Sigmoid colon (tissue), 7 donors: Measurements from ENCODE around the gene IPPK. TPM values are rescaled to one million over a fixed set of nuclear protein-coding genes. Genes with fewer than 3 reads are reported as not detected.

Experiments
- DNase-seq: peaks from one replicate; pipeline ENCODE4 v3.0.0-alpha.2; 2019
- H3K27ac ChIP-seq, 4 donors: fragments of 200-600 bp; sonication (generic); one replicate each; pipeline ENCODE4 v1.5.1; 2016 to 2019; ENCODE audit warnings: mild to moderate bottlenecking in 1 of 4
- H3K27me3 ChIP-seq, 3 donors: fragments of 200-600 bp; sonication (generic); one replicate each; pipeline ENCODE4 v1.5.1; 2019; ENCODE audit warnings: mild to moderate bottlenecking in 1 of 3
- H3K36me3 ChIP-seq, 4 donors: fragments of 200-600 bp; sonication (generic); one replicate each; pipeline ENCODE4 v1.5.1; 2016 to 2019
- H3K4me1 ChIP-seq, 4 donors: fragments of 200-600 bp; sonication (generic); one replicate each; pipeline ENCODE4 v1.5.1; 2017 to 2019
- H3K4me3 ChIP-seq, 4 donors: fragments of 200-600 bp; sonication (generic); one replicate each; pipeline ENCODE4 v1.5.1; 2017 to 2019; ENCODE audit warnings: mild to moderate bottlenecking in 2 of 4, moderate library complexity in 1 of 4
- H3K9me3 ChIP-seq, 4 donors: fragments of 200-600 bp in 3 of 4; sonication (generic) in 3 of 4; one replicate each; pipeline versions ENCODE4 v1.5.1 to v1.6.1; 2013 to 2019
- CTCF ChIP-seq, 4 experiments: fragments of 450-650 bp in 3 of 4; fragments of 200-600 bp in 1 of 4; IDR thresholded peaks; one replicate each; pipeline ENCODE4 v1.5.1; 2016 to 2019; ENCODE audit warnings: antibody characterized with exemption in 4 of 4, mild to moderate bottlenecking in 3 of 4, moderate library complexity in 2 of 4
- EP300 ChIP-seq, 4 donors: sonication (generic); formaldehyde crosslinking; IDR thresholded peaks; one replicate each; pipeline ENCODE4 v1.6.1; 2017; ENCODE audit warnings: antibody characterized with exemption in 4 of 4
- POLR2A ChIP-seq, 2 donors: fragments of 450-650 bp; IDR thresholded peaks; one replicate each; pipeline ENCODE4 v1.6.1; 2016; ENCODE audit warnings: antibody characterized with exemption in 2 of 2, mild to moderate bottlenecking in 2 of 2, moderate library complexity in 2 of 2
- POLR2AphosphoS5 ChIP-seq, 4 donors: sonication (generic); formaldehyde crosslinking; IDR thresholded peaks; one replicate each; pipeline ENCODE4 v1.6.1; 2017; ENCODE audit warnings: antibody characterized with exemption in 4 of 4
- WGBS, 2 donors: extraction: QIAGEN DNeasy Blood & Tissue Kit; methylation state at CpG; one replicate each; pipeline ENCODE4 v1.1.7; 2013; 5-methylcytosine and 5-hydroxymethylcytosine counted together
- intact Hi-C: fragments of 100-400 bp; cut with DNase I; formaldehyde crosslinking; loops from one replicate; pipeline ENCODE4 v1.15.1; 2023
- polyA plus RNA-seq, 3 donors: library from polyadenylated mRNA; stranded (reverse); fragments of 200-250 nt; gene quantifications; one replicate each; pipeline ENCODE4 v1.2.3, GENCODE V29; 2013
- total RNA-seq, 4 donors: library from RNA; depleted of rRNA; stranded (reverse); fragments of >200 nt; gene quantifications; one replicate each; pipeline ENCODE4 v1.1.0, GENCODE V29; 2016
- donor health status: healthy with polysubstance abuse.
- donor health status: Bipolar disorder and iron deficiency.
- donor health status: healthy.

Gene IPPK
- total RNA-seq (10 to 100 TPM in 1 of 4 donors, 1 to 10 TPM in 3; 5.7 to 12.5 (median 6.9) TPM), polyA plus RNA-seq (1 to 10 TPM; 3.6 to 7.8 (median 4.4) TPM)

DNA sequence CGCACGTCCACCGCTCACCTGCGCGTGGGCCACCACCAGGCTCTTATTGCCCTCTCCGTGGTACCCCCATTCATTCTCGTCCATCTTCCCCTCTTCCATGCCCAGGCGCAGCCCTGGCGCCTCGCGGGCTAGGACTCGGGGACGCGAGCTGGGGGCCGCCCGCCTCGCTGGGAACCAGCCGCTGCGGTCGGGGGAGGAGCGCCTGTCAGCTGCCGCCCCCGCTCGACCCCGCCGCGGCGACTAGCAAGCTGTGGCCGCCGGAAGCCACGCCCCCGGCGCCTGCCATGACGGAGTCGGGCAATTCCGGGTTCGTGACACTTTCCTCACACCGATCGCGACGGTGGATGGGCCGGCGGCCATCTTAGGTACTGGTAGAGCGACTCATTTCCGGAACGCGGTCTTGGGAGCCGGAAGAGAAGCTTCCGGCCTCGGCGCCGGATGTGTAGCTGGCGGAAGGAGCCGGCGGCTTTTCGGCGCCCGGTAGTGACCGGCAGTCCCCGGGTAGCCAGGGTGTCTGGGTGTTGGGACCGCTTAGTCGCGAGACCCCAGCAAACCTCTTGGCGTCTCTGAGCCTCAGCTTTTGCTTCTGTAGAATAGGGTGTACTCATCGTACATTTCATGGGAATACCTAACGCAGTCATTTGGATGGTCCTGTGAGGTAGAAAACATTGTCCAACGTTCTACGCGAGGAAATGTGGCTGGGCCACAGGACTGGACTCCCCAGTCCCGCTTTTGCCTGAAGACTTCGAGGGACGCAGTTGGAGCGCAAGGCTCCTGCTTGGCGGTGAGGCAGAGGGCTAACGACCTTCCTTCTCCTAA, at the start of gene IPPK:
TSS of gene IPPK (minus strand) at position 242 of the 819 bp plus-strand sequence. CDS start at position 99, 143 bp downstream.
- intact Hi-C loops, result loop anchor here (2.0 kb wide), 1 partner anchor 95 kb away; the partner anchor contains the start of gene BICD2
- Histone ChIP-seq H3K27me3 (no peaks in the 10 kb centered on the region), H3K4me3 (peak within 1 kb of the TSS; percentile 79 to 96 (median 86)), H3K27ac (peak within 1 kb of the TSS; percentile 85 to 94 (median 90)), H3K9me3 (no peaks in the 10 kb centered on the region), H3K4me1 (peaks cover 0 to 36% (median 25%) of the 10 kb centered on the region in 4 donors), H3K36me3 (peaks cover 0 to 4% (median 0%) of the 10 kb centered on the region in 4 donors)
- DNase-seq, result peak; percentile 99
- peak in 1 of 4 donors; percentile 33 for TF ChIP-seq EP300 (IDR thresholded peaks at IDR 0.05)
- TF ChIP-seq POLR2AphosphoS5 (IDR thresholded peaks at IDR 0.05), result peak; percentile 72 to 93 (median 91)
- TF ChIP-seq CTCF (IDR thresholded peaks at IDR 0.05), result no peak
- peak; percentile 78 to 79 for TF ChIP-seq POLR2A (IDR thresholded peaks at IDR 0.05)
- whole genome bisulfite sequencing, 2 donors, result 0% methylated on average over 75 of the region's 75 CpGs

DNA sequence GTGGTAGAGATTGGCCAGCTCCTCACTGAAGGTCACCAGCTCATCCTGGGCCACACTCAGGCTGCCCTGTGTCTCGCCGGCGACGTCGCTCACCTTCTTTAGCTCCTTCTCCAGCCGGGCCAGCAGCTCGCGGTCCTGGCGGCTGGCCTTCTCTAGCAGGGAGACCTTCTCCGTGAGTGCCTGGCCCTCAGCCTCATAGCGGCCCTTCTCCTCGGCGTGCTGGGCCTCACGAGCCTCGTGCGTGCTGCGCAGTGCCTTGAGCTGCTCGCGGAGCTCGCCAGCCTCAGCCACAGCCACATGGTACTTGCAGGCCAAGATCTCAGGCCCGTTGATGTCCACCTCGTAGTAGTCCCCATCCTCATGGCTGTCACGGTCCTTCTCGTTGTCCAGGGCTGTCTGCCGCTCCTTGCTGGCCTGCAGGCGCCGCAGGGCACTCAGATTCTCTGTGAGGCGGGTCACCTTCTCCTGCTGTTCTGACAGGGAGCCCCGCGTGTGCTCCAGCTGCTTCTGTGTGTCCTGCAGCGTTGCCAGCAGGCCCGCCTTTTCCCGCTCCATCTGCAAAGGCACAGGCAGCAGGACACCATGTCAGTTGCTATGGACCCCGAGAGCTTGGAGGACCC, 49.2 kb upstream of the IPPK start:
- H3K4me3 ChIP-seq, result no peak overlapping the region
- TF ChIP-seq CTCF (IDR thresholded peaks at IDR 0.05) (no peak), EP300 (IDR thresholded peaks at IDR 0.05) (no peak), POLR2A (IDR thresholded peaks at IDR 0.05) (no peak), POLR2AphosphoS5 (IDR thresholded peaks at IDR 0.05) (no peak)
- H3K9me3 ChIP-seq, result no peaks in the 10 kb centered on the region
- peaks cover 0 to 8% (median 3%) of the 10 kb centered on the region in 4 donors for H3K4me1 ChIP-seq
- WGBS, 2 donors, result 95 to 96% methylated on average over 34 of the region's 34 CpGs
- no peak for DNase-seq
- H3K36me3 ChIP-seq, result peaks cover 59 to 90% (median 70%) of the 10 kb centered on the region in 4 donors
- H3K27ac ChIP-seq, result no peak overlapping the region
- no peaks in the 10 kb centered on the region for H3K27me3 ChIP-seq
- intact Hi-C loops, result loop anchor here (10.0 kb wide), 1 partner anchor 46 kb away; the partner anchor contains the start of gene BICD2

- H3K27me3 ChIP-seq, result no peaks in the 10 kb centered on the region
- H3K27ac ChIP-seq, result no peak overlapping the region
- H3K4me3 ChIP-seq, result no peak overlapping the region
- DNase-seq, result no peak
- intact Hi-C loops, result loop anchor here (10.0 kb wide), 1 partner anchor 46 kb away; the partner anchor contains the start of gene BICD2
- H3K4me1 ChIP-seq, result peaks cover 0 to 4% (median under 1%) of the 10 kb centered on the region in 4 donors
- peaks cover 65 to 98% (median 78%) of the 10 kb centered on the region in 4 donors for H3K36me3 ChIP-seq
- TF ChIP-seq POLR2AphosphoS5 (IDR thresholded peaks at IDR 0.05), result no peak
- no peak for TF ChIP-seq EP300 (IDR thresholded peaks at IDR 0.05)
- TF ChIP-seq CTCF (IDR thresholded peaks at IDR 0.05), result no peak
- no peaks in the 10 kb centered on the region for H3K9me3 ChIP-seq
- WGBS, 2 donors, result 92 to 93% methylated on average over 40 of the region's 40 CpGs
Measured at GRCh38 chr9:92718086-92719001, 48.4 kb upstream of the IPPK start.
